SK-N-SH (cell line): Measurements from ENCODE around the gene RPAP2. TPM values are rescaled to one million over a fixed set of nuclear protein-coding genes. Genes with fewer than 3 reads are reported as not detected.

ENCODE experiments used
- CTCF ChIA-PET: fragments of 300-600, 350-600 bp; formaldehyde crosslinking; extraction: SDS; loops from one replicate; lab custom pipeline; 2021; lab: Yijun Ruan, JAX
- POLR2A ChIA-PET: fragments of 350-600 bp; sonication (Branson Sonifier 250); formaldehyde crosslinking; extraction: SDS; loops from one replicate; lab custom pipeline; 2020; ENCODE audit warnings: antibody characterized with exemption, inconsistent platforms; lab: Yijun Ruan, JAX
- DNase-seq: peaks from one replicate; pipeline ENCODE4 v3.0.0; 2012
- H2AFZ ChIP-seq: fragments of 200-600 bp; sonication (generic); 2 replicates; pipeline ENCODE4 v1.8.1; 2016; ENCODE audit warnings: antibody characterized with exemption, mild to moderate bottlenecking, low read depth
- H3F3A ChIP-seq: fragments of 200-600 bp; sonication (generic); replicated peaks from 2 replicates; pipeline ENCODE3; 2016; ENCODE audit warnings: antibody characterized with exemption, mild to moderate bottlenecking; ENCODE audit not compliant: insufficient read depth
- H3K27ac ChIP-seq, 2 experiments: fragments of 200-500 bp in 1 of 2; fragments of 200-600 bp in 1 of 2; sonication (Bioruptor generic) in 1 of 2; sonication (generic), shearing (Covaris generic) in 1 of 2; 2 replicates each; pipeline versions ENCODE4 v1.5.1 to v1.6.1; 2014 to 2016; ENCODE audit warnings: low read depth in 2 of 2, inconsistent platforms in 1 of 2, low read length in 1 of 2, mild to moderate bottlenecking in 1 of 2, mixed read lengths in 1 of 2
- H3K27me3 ChIP-seq: fragments of 200-600 bp; sonication (generic), shearing (Covaris generic); 2 replicates; pipeline ENCODE4 v1.6.1; 2016; ENCODE audit warnings: mixed run types; ENCODE audit not compliant: insufficient read depth
- H3K36me3 ChIP-seq, 2 experiments: fragments of 200-500 bp in 1 of 2; fragments of 200-600 bp in 1 of 2; sonication (Bioruptor generic) in 1 of 2; sonication (generic) in 1 of 2; replicated peaks in 1 of 2; 2 replicates each; pipeline versions ENCODE3 to v1.5.1; 2014 to 2016; ENCODE audit warnings: low read length in 1 of 2, mild to moderate bottlenecking in 1 of 2; ENCODE audit not compliant: insufficient read depth in 2 of 2, control insufficient read depth in 1 of 2
- H3K4me1 ChIP-seq, 2 experiments: fragments of 200-500 bp in 1 of 2; fragments of 200-600 bp in 1 of 2; sonication (Bioruptor generic) in 1 of 2; sonication (generic), shearing (Covaris generic) in 1 of 2; 2 replicates each; pipeline versions ENCODE4 v1.5.1 to v1.6.1; 2014 to 2016; ENCODE audit warnings: low read depth in 1 of 2, low read length in 1 of 2, mixed run types in 1 of 2; ENCODE audit not compliant: insufficient read depth in 2 of 2, control insufficient read depth in 1 of 2
- H3K4me2 ChIP-seq: fragments of 200-600 bp; sonication (generic), shearing (Covaris generic); 2 replicates; pipeline ENCODE4 v1.6.1; 2017; ENCODE audit warnings: mixed run types
- H3K4me3 ChIP-seq, 2 experiments: fragments of 200-500 bp in 1 of 2; fragments of 200-600 bp in 1 of 2; sonication (Bioruptor generic) in 1 of 2; sonication (generic), shearing (Covaris generic) in 1 of 2; 2 replicates each; pipeline versions ENCODE4 v1.5.1 to v1.8.1; 2014 to 2016; ENCODE audit warnings: low read depth in 2 of 2, inconsistent platforms in 1 of 2, low read length in 1 of 2, mild to moderate bottlenecking in 1 of 2, mixed read lengths in 1 of 2, moderate library complexity in 1 of 2
- H3K79me2 ChIP-seq: fragments of 200-600 bp; sonication (generic); 2 replicates; pipeline ENCODE4 v1.8.1; 2017; ENCODE audit warnings: mild to moderate bottlenecking; ENCODE audit not compliant: insufficient read depth
- H3K9ac ChIP-seq: fragments of 200-600 bp; sonication (generic); 2 replicates; pipeline ENCODE4 v1.6.1; 2017; ENCODE audit warnings: mixed run types
- H3K9me2 ChIP-seq: fragments of 200-600 bp; sonication (generic); 2 replicates; pipeline ENCODE4 v1.6.1; 2017; ENCODE audit warnings: mixed run types
- H3K9me3 ChIP-seq: fragments of 200-600 bp; sonication (generic); 2 replicates; pipeline ENCODE4 v1.6.1; 2017; ENCODE audit warnings: mixed run types, mild to moderate bottlenecking, moderate library complexity
- H4K20me1 ChIP-seq: fragments of 200-600 bp; sonication (generic); 2 replicates; pipeline ENCODE4 v1.6.1; 2017; ENCODE audit warnings: mild to moderate bottlenecking, mixed run types; ENCODE audit not compliant: insufficient read depth
- FOSL2 ChIP-seq: IDR thresholded peaks from 2 replicates; pipeline ENCODE4 v1.4.0; 2012; ENCODE audit warnings: low read depth, mild to moderate bottlenecking, moderate library complexity, borderline replicate concordance
- GABPA ChIP-seq: IDR thresholded peaks from 2 replicates; pipeline ENCODE4 v1.4.0; 2012; ENCODE audit warnings: low read depth, mild to moderate bottlenecking
- MEF2A ChIP-seq: IDR thresholded peaks from 2 replicates; pipeline ENCODE4 v1.4.0; 2012; ENCODE audit warnings: low read depth, borderline replicate concordance
- MXI1 ChIP-seq: IDR thresholded peaks from 2 replicates; pipeline ENCODE4 v1.6.1; 2012; ENCODE audit warnings: mild to moderate bottlenecking, low read depth, low read length, improper control_type of control experiment
- NFIC ChIP-seq: IDR thresholded peaks from 2 replicates; pipeline ENCODE4 v1.4.0; 2012; ENCODE audit warnings: borderline replicate concordance
- USF2 ChIP-seq: fragments of 150-350 bp; IDR thresholded peaks from 2 replicates; pipeline ENCODE4 v1.6.1; 2017; ENCODE audit warnings: antibody characterized with exemption, low read length, low read depth, borderline replicate concordance
- WGBS: methylation state at CpG from one replicate; pipeline ENCODE4 v1.1.6; 2017; ENCODE audit warnings: low lambda C conversion rate; 5-methylcytosine and 5-hydroxymethylcytosine counted together
- polyA plus RNA-seq, 3 experiments: library from polyadenylated mRNA; depleted of rRNA; stranded (reverse); fragments of >200 nt; gene quantifications; 2 replicates each; pipeline ENCODE4 v1.2.3, GENCODE V29; 2012
- TF ChIP-seq, protein P1 (sequence below): IDR thresholded peaks from 2 replicates; pipeline ENCODE4 v1.4.0; 2012; ENCODE audit warnings: low read depth, borderline replicate concordance
- TF ChIP-seq, protein P2 (sequence below): fragments of 200-600 bp; sonication (generic); IDR thresholded peaks from 2 replicates; pipeline ENCODE4 v1.6.1; 2017; ENCODE audit warnings: antibody characterized with exemption, mild to moderate bottlenecking, moderate library complexity

RPAP2 gene
- polyA plus RNA-seq, 1 of the 3 experiments (the other 2 are of a cell fraction) = 3.4 TPM

- WGBS = 97% methylated on average over 4 of the region's 4 CpGs
Observed at GRCh38 chr1:92365378-92366039, 66.7 kb downstream of the RPAP2 start.

GRCh38 chr1:92366040-92366395, 67.2 kb downstream of the RPAP2 start:
- no peaks in the 10 kb centered on the region for H3K4me1 ChIP-seq
- ChIA-PET POLR2A (no interaction called here), CTCF (no interaction called here)
- no peak overlapping the region for H2AFZ ChIP-seq
- H3K9ac ChIP-seq = no peak overlapping the region
- no peak overlapping the region for H3K4me2 ChIP-seq
- H3K9me2 ChIP-seq = no peaks in the 10 kb centered on the region
- H3K27ac ChIP-seq = no peak overlapping the region
- H3K36me3 ChIP-seq = peaks cover 20 to 31% of the 10 kb centered on the region in 2 experiments
- no peaks in the 10 kb centered on the region for H3K27me3 ChIP-seq
- no peaks in the 10 kb centered on the region for H3K79me2 ChIP-seq
- H3K4me3 ChIP-seq = no peak overlapping the region
- TF ChIP-seq MXI1 = no peak
- TF ChIP-seq MEF2A = no peak
- no peak for TF ChIP-seq NFIC
- no peak for TF ChIP-seq USF2
- no peak for TF ChIP-seq GABPA
- TF ChIP-seq, protein P1, sequence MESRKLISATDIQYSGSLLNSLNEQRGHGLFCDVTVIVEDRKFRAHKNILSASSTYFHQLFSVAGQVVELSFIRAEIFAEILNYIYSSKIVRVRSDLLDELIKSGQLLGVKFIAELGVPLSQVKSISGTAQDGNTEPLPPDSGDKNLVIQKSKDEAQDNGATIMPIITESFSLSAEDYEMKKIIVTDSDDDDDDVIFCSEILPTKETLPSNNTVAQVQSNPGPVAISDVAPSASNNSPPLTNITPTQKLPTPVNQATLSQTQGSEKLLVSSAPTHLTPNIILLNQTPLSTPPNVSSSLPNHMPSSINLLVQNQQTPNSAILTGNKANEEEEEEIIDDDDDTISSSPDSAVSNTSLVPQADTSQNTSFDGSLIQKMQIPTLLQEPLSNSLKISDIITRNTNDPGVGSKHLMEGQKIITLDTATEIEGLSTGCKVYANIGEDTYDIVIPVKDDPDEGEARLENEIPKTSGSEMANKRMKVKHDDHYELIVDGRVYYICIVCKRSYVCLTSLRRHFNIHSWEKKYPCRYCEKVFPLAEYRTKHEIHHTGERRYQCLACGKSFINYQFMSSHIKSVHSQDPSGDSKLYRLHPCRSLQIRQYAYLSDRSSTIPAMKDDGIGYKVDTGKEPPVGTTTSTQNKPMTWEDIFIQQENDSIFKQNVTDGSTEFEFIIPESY = no peak
- 95% methylated on average over 2 of the region's 2 CpGs for WGBS
- no peaks in the 10 kb centered on the region for H3K9me3 ChIP-seq
- no peaks in the 10 kb centered on the region for H3F3A ChIP-seq
- no peak for DNase-seq
- no peaks in the 10 kb centered on the region for H4K20me1 ChIP-seq

More at GRCh38 chr1:92365378-92366039, 66.7 kb downstream of the RPAP2 start:
- Histone ChIP-seq H4K20me1 (no peaks in the 10 kb centered on the region), H3K9me3 (no peaks in the 10 kb centered on the region), H3K9me2 (no peaks in the 10 kb centered on the region), H3K4me1 (no peaks in the 10 kb centered on the region), H3K79me2 (no peaks in the 10 kb centered on the region), H2AFZ (no peak overlapping the region), H3K36me3 (peaks cover 20 to 31% of the 10 kb centered on the region in 2 experiments), H3K27ac (no peak overlapping the region), H3K27me3 (no peaks in the 10 kb centered on the region), H3K4me3 (no peak overlapping the region), H3K9ac (no peak overlapping the region), H3K4me2 (no peak overlapping the region), H3F3A (no peaks in the 10 kb centered on the region)
- DNase-seq = no peak
- ChIA-PET POLR2A (no interaction called here), CTCF (no interaction called here)
- TF ChIP-seq FOSL2 (no peak), NFIC (no peak)
- TF ChIP-seq, protein P2, sequence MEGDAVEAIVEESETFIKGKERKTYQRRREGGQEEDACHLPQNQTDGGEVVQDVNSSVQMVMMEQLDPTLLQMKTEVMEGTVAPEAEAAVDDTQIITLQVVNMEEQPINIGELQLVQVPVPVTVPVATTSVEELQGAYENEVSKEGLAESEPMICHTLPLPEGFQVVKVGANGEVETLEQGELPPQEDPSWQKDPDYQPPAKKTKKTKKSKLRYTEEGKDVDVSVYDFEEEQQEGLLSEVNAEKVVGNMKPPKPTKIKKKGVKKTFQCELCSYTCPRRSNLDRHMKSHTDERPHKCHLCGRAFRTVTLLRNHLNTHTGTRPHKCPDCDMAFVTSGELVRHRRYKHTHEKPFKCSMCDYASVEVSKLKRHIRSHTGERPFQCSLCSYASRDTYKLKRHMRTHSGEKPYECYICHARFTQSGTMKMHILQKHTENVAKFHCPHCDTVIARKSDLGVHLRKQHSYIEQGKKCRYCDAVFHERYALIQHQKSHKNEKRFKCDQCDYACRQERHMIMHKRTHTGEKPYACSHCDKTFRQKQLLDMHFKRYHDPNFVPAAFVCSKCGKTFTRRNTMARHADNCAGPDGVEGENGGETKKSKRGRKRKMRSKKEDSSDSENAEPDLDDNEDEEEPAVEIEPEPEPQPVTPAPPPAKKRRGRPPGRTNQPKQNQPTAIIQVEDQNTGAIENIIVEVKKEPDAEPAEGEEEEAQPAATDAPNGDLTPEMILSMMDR = no peak
- TF ChIP-seq, protein P1 = no peak
